Cortex of kidney (tissue), 1 donor: ENCODE data around the gene RRAS2.

Experiments used
- DNase-seq: peaks from one replicate; lab custom pipeline; 2025; lab: John Stamatoyannopoulos, UW

The RRAS2 gene

GRCh38 chr11:14336507-14337503, 22.2 kb downstream of the RRAS2 start:
- no peak for DNase-seq

GRCh38 chr11:14335712-14336111, 23.3 kb downstream of the RRAS2 start:
- no peak for DNase-seq

GRCh38 chr11:14334893-14335292, 24.1 kb downstream of the RRAS2 start:
- no peak for DNase-seq

- no peak for DNase-seq
These were observed 24.8 kb downstream of the RRAS2 start for GRCh38 chr11:14334192-14334591.

- no peak for DNase-seq
These were observed 27.4 kb downstream of the RRAS2 start for GRCh38 chr11:14331476-14332136.

- DNase-seq: no peak
These were observed 28.1 kb downstream of the RRAS2 start for GRCh38 chr11:14330881-14331280.

GRCh38 chr11:14329702-14330101, 29.3 kb downstream of the RRAS2 start:
- no peak for DNase-seq

GRCh38 chr11:14327116-14327515, 31.9 kb downstream of the RRAS2 start:
- DNase-seq: no peak

- no peak for DNase-seq
These were observed 35.8 kb downstream of the RRAS2 start for GRCh38 chr11:14323118-14323676.

GRCh38 chr11:14322510-14322909, 36.5 kb downstream of the RRAS2 start:
- no peak for DNase-seq

- no peak for DNase-seq
These were observed 39.0 kb downstream of the RRAS2 start for GRCh38 chr11:14320020-14320419.

- no peak for DNase-seq
These were observed 40.4 kb downstream of the RRAS2 start for GRCh38 chr11:14318581-14318981.

GRCh38 chr11:14317659-14318325, 41.2 kb downstream of the RRAS2 start:
- DNase-seq: no peak

- DNase-seq: no peak
These were observed 43.9 kb downstream of the RRAS2 start for GRCh38 chr11:14315130-14315529.

- no peak for DNase-seq
These were observed 44.9 kb downstream of the RRAS2 start for GRCh38 chr11:14314127-14314526.

GRCh38 chr11:14312736-14313438, 46.1 kb downstream of the RRAS2 start:
- no peak for DNase-seq

- DNase-seq: no peak
These were observed 48.3 kb downstream of the RRAS2 start for GRCh38 chr11:14310679-14311078.

GRCh38 chr11:14309425-14310192, 49.4 kb downstream of the RRAS2 start:
- no peak for DNase-seq

- no peak for DNase-seq
These were observed 50.0 kb downstream of the RRAS2 start for GRCh38 chr11:14308897-14309387.

- no peak for DNase-seq
These were observed 50.7 kb downstream of the RRAS2 start for GRCh38 chr11:14308114-14308896.
